ENCODE data around the gene NFATC1. TPM values are rescaled to one million over a fixed set of nuclear protein-coding genes. Genes with fewer than 3 reads are reported as not detected.

The NFATC1 gene
- total RNA-seq, 1 donor from 2014 or later, result 64.1 TPM

- Histone ChIP-seq H3K4me3 (peak overlapping the region; percentile 57 to 59), H3K27me3 (no peaks in the 10 kb centered on the region), H3K9me3 (no peaks in the 10 kb centered on the region), H3K27ac (peak overlapping the region; percentile 90 to 93), H3K36me3 (peaks cover 4 to 5% of the 10 kb centered on the region in 2 donors), H3K4me1 (peaks cover 7 to 31% of the 10 kb centered on the region in 2 donors)
- peak in 1 of 2 donors; percentile 82 for DNase-seq (ENCODE audit: low spot score in 2 of 2)
- TF ChIP-seq, protein P1, sequence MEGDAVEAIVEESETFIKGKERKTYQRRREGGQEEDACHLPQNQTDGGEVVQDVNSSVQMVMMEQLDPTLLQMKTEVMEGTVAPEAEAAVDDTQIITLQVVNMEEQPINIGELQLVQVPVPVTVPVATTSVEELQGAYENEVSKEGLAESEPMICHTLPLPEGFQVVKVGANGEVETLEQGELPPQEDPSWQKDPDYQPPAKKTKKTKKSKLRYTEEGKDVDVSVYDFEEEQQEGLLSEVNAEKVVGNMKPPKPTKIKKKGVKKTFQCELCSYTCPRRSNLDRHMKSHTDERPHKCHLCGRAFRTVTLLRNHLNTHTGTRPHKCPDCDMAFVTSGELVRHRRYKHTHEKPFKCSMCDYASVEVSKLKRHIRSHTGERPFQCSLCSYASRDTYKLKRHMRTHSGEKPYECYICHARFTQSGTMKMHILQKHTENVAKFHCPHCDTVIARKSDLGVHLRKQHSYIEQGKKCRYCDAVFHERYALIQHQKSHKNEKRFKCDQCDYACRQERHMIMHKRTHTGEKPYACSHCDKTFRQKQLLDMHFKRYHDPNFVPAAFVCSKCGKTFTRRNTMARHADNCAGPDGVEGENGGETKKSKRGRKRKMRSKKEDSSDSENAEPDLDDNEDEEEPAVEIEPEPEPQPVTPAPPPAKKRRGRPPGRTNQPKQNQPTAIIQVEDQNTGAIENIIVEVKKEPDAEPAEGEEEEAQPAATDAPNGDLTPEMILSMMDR (IDR thresholded peaks at IDR 0.05), result no peak
- intact Hi-C loops (cut with DNase I), result loop anchor here (2.0 to 10.0 kb wide), 3 partner anchors 82 to 442 kb away; partner anchors contain the start of gene ATP9B
Observed at GRCh38 chr18:79507076-79507545, 111.4 kb downstream of the NFATC1 start.

DNA sequence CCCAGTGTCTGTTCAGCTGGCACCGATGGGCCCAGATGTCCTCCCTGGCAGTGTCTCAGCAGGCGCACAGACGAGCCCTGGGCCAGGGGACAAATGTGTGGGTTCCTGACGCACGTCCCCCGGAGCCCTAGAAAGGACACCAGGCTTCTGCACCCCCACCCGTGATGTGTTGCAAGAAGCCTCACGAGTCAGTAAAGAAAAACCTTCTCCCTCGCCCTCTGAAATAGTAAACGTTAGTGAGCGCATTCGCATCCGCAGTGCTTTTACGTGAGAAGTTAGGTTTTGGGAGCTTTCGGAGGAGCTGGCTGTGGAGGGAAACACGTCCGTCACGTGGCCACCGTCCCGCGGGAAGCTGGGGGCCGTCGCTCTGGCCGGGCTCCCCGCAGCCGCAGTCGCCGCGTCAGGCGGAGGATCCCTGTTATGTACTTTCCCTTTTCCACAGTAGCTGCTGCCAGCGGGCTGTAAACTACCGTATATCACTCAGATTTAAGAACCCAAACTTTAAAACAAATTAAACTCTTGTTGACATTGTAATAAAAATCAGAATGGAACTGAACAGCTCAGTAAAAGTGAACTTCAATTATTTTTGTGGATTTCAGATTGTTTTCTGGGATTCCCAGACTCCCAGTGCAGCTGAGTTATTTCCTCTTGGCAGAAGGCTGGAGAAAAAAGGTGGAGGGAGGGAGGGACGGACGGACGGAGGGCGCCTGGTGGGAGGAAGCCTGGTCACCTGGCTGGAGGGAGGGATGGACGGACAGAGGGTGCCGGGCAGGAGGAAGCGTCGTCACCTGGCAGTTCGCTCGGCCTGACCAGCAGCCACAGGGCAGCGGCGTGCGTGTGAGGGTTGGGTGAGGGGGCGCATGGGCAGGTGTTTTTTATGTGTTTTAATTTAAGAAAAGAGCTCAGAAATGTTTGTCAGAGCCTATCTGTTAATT lies 112.1 kb downstream of the NFATC1 start:
- peak in 1 of 2 donors; percentile 87 for DNase-seq (ENCODE audit: low spot score in 2 of 2)
- H3K9me3 ChIP-seq, result no peaks in the 10 kb centered on the region
- TF ChIP-seq, protein P1 (IDR thresholded peaks at IDR 0.05), result no peak
- intact Hi-C loops (cut with DNase I), result loop anchor here (2.0 to 10.0 kb wide), 3 partner anchors 81 to 443 kb away; partner anchors contain the start of gene ATP9B
- H3K36me3 ChIP-seq, result peaks cover 7 to 12% of the 10 kb centered on the region in 2 donors
- H3K27ac ChIP-seq, result peak overlapping the region; percentile 90 to 93
- H3K27me3 ChIP-seq, result no peaks in the 10 kb centered on the region
- H3K4me1 ChIP-seq, result peaks cover 7 to 31% of the 10 kb centered on the region in 2 donors
- peak overlapping the region; percentile 57 to 59 for H3K4me3 ChIP-seq

DNA sequence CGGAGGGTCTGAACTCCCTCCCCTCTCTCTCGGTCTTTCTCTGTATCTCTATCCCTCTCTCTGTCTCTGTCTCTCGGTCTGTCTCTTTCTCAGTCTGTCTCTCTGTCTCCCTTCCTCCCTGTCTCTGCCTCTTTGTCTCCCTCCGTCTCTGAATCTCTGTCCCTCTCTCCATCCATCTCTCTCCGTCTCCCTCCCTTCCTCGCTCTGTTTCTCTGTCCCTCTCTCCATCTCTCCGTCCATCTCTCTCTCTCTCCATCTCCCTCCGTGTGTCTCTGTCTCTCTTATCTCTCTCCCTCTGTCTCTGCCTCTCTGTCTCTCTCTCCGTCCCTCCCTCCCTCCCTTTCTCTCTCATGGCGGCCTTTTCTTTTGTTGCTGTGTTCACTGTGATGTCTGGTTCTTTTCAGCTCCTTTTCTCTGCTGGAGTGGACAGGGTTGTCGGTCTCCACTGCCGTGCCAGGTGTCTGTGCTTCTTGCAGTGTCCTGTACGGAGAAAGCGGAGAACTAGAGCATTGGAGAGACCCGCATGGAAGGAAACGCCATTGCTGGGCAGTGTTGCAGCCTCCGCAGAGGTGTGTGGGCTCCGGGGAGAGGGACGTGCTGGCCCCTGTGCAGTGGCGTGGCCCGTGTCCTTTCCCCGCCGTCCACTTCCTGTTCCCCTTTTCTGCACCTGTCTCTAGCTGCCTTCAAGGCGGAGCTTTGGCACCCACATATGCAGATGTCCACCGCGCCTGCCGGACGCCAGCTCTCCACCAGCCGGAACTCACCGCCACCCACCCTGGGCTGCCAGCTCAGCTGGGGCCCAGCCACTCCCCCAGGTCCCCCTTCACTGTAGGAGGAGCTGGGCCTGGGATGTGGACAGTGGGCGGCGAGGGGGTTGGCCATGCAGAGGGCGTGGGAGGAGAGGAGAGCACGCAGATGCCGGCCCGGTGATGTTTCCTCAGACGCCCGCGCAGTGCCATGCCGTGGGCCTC lies 113.1 kb downstream of the NFATC1 start:
- Histone ChIP-seq H3K27ac (peak overlapping the region; percentile 90 to 93), H3K4me3 (peak overlapping the region; percentile 57 to 59)
- intact Hi-C loops (cut with DNase I), result loop anchor here (5.0 to 10.0 kb wide), 2 partner anchors 107 to 444 kb away; partner anchors contain the start of gene ATP9B

GRCh38 chr18:79509536-79509930 lies 113.8 kb downstream of the NFATC1 start:
- TF ChIP-seq, protein P1 (IDR thresholded peaks at IDR 0.05), result no peak
- no peak overlapping the region for H3K4me3 ChIP-seq
- H3K36me3 ChIP-seq, result peaks cover 12 to 16% of the 10 kb centered on the region in 2 donors
- H3K4me1 ChIP-seq, result peaks cover 7 to 31% of the 10 kb centered on the region in 2 donors
- intact Hi-C loops (cut with DNase I), result loop anchor here (5.0 to 10.0 kb wide), 2 partner anchors 107 to 445 kb away; partner anchors contain the start of gene ATP9B
- DNase-seq (ENCODE audit: low spot score in 2 of 2), result no peak
- H3K27me3 ChIP-seq, result no peaks in the 10 kb centered on the region
- H3K9me3 ChIP-seq, result no peaks in the 10 kb centered on the region
- H3K27ac ChIP-seq, result no peak overlapping the region

More for the DNA sequence above, 113.1 kb downstream of the NFATC1 start:
- DNase-seq (ENCODE audit: low spot score in 2 of 2), result peak in 1 of 2 donors; percentile 64
- TF ChIP-seq, protein P1 (IDR thresholded peaks at IDR 0.05), result no peak
- no peaks in the 10 kb centered on the region for H3K27me3 ChIP-seq
- no peaks in the 10 kb centered on the region for H3K9me3 ChIP-seq
- H3K4me1 ChIP-seq, result peaks cover 7 to 31% of the 10 kb centered on the region in 2 donors
- peaks cover 12 to 16% of the 10 kb centered on the region in 2 donors for H3K36me3 ChIP-seq

Measured in ascending aorta (tissue), 2 donors.